Measurements from ENCODE around the gene MRPL18. TPM values are rescaled to one million over a fixed set of nuclear protein-coding genes. Genes with fewer than 3 reads are reported as not detected.
"Not testable (repeated sequence)": the region's sequence is repeated elsewhere in the genome, so short reads cannot be mapped to it uniquely, and the experiment has no call there.

MRPL18 gene
- total and polyA plus RNA-seq, 4 experiments from 2014 or later: 43.9 to 105 (median 56.8) TPM

GRCh38 chr6:159815410-159815809 is 25.1 kb downstream of the MRPL18 start:
- Mint-ChIP-seq H3K36me3 (no peaks in the 10 kb centered on the region), H3K9me3 (no peaks in the 10 kb centered on the region), H3K4me1 (peaks cover 11 to 14% (median 12%) of the 10 kb centered on the region in 4 donors), H3K27ac (peak overlapping the region in 3 of 7 donors; percentile 77 to 84 (median 80)), H3K4me3 (no peak overlapping the region), H3K27me3 (no peaks in the 10 kb centered on the region)
- Histone ChIP-seq H3K4me1 (ENCODE audit: insufficient read depth, low read length) (peaks cover 10% of the 10 kb centered on the region), H3K36me3 (ENCODE audit: insufficient read depth, low read length) (no peaks in the 10 kb centered on the region), H3K4me3 (ENCODE audit: low read length in 2 of 2) (no peak overlapping the region), H3K9me3 (ENCODE audit: control insufficient read depth in 1 of 2, low read length in 2 of 2) (no peaks in the 10 kb centered on the region), H3K27me3 (ENCODE audit: insufficient read depth, low read length) (no peaks in the 10 kb centered on the region), H3K27ac (ENCODE audit: low read depth, low read length) (no peak overlapping the region)
- ChIA-PET POLR2A (ENCODE audit: partially characterized antibody) (no interaction called here), CTCF (ENCODE audit: partially characterized antibody) (no interaction called here)
- intact Hi-C loops (cut with micrococcal nuclease): no loop called here
- DNase-seq: no peak

GRCh38 chr6:159816775-159817174 is 26.5 kb downstream of the MRPL18 start:
- CTCF ChIA-PET (ENCODE audit: partially characterized antibody); H3K4me3 Mint-ChIP-seq; H3K9me3 Mint-ChIP-seq; H3K27me3 ChIP-seq (ENCODE audit: insufficient read depth, low read length); H3K36me3 ChIP-seq (ENCODE audit: insufficient read depth, low read length); H3K27ac ChIP-seq (ENCODE audit: low read depth, low read length); intact Hi-C loops (cut with micrococcal nuclease); H3K36me3 Mint-ChIP-seq; H3K27me3 Mint-ChIP-seq; H3K9me3 ChIP-seq (ENCODE audit: control insufficient read depth in 1 of 2, low read length in 2 of 2); H3K27ac Mint-ChIP-seq; POLR2A ChIA-PET (ENCODE audit: partially characterized antibody); DNase-seq; H3K4me3 ChIP-seq (ENCODE audit: low read length in 2 of 2): not testable (repeated sequence)
- H3K4me1 ChIP-seq (ENCODE audit: insufficient read depth, low read length): peaks cover 13% of the 10 kb centered on the region
- H3K4me1 Mint-ChIP-seq: peaks cover 13 to 27% (median 15%) of the 10 kb centered on the region in 4 donors

- Mint-ChIP-seq H3K4me1 (peaks cover 13 to 28% (median 15%) of the 10 kb centered on the region in 4 donors), H3K36me3 (peaks cover 0 to 2% of the 10 kb centered on the region in 2 donors), H3K9me3 (no peaks in the 10 kb centered on the region), H3K27ac (peak overlapping the region in 1 of 7 donors; percentile 6), H3K4me3 (no peak overlapping the region), H3K27me3 (no peaks in the 10 kb centered on the region)
- ChIA-PET POLR2A (ENCODE audit: partially characterized antibody) (interaction anchor here (2.5 kb wide), 1 partner anchor 125 kb away, joined by 8 read pairs; the partner anchor contains the start of gene SOD2), CTCF (ENCODE audit: partially characterized antibody) (no interaction called here)
- peaks cover 13% of the 10 kb centered on the region for H3K4me1 ChIP-seq (ENCODE audit: insufficient read depth, low read length)
- no peak overlapping the region for H3K4me3 ChIP-seq (ENCODE audit: low read length in 2 of 2)
- no peak overlapping the region for H3K27ac ChIP-seq (ENCODE audit: low read depth, low read length)
- H3K36me3 ChIP-seq (ENCODE audit: insufficient read depth, low read length): no peaks in the 10 kb centered on the region
- no peak for DNase-seq
- intact Hi-C loops (cut with micrococcal nuclease): no loop called here
- no peaks in the 10 kb centered on the region for H3K9me3 ChIP-seq (ENCODE audit: control insufficient read depth in 1 of 2, low read length in 2 of 2)
- H3K27me3 ChIP-seq (ENCODE audit: insufficient read depth, low read length): no peaks in the 10 kb centered on the region
These were observed 27.9 kb downstream of the MRPL18 start for GRCh38 chr6:159817951-159818739.

- no peaks in the 10 kb centered on the region for H3K27me3 ChIP-seq (ENCODE audit: insufficient read depth, low read length)
- H3K4me1 ChIP-seq (ENCODE audit: insufficient read depth, low read length): peaks cover 13% of the 10 kb centered on the region
- Mint-ChIP-seq H3K36me3 (peaks cover 0 to 9% of the 10 kb centered on the region in 2 donors), H3K4me1 (peaks cover 13 to 28% (median 15%) of the 10 kb centered on the region in 4 donors), H3K27me3 (no peaks in the 10 kb centered on the region), H3K27ac (peak overlapping the region in 4 of 7 donors; percentile 89 to 94 (median 90)), H3K4me3 (peak overlapping the region in 3 of 8 donors; percentile 87 to 90 (median 89)), H3K9me3 (no peaks in the 10 kb centered on the region)
- H3K36me3 ChIP-seq (ENCODE audit: insufficient read depth, low read length): no peaks in the 10 kb centered on the region
- H3K27ac ChIP-seq (ENCODE audit: low read depth, low read length): no peak overlapping the region
- intact Hi-C loops (cut with micrococcal nuclease): no loop called here
- DNase-seq: no peak
- ChIA-PET CTCF (ENCODE audit: partially characterized antibody) (no interaction called here), POLR2A (ENCODE audit: partially characterized antibody) (interaction anchor here (1.4 to 2.8 kb wide), 3 partner anchors 30 to 126 kb away, joined by 4 to 23 read pairs (median 8); partner anchors contain the start of genes MRPL18, SOD2 and TCP1)
- no peaks in the 10 kb centered on the region for H3K9me3 ChIP-seq (ENCODE audit: control insufficient read depth in 1 of 2, low read length in 2 of 2)
- no peak overlapping the region for H3K4me3 ChIP-seq (ENCODE audit: low read length in 2 of 2)
These were observed 28.8 kb downstream of the MRPL18 start for GRCh38 chr6:159819098-159819497.

- Histone ChIP-seq H3K36me3 (ENCODE audit: insufficient read depth, low read length) (no peaks in the 10 kb centered on the region), H3K4me3 (ENCODE audit: low read length in 2 of 2) (peak overlapping the region in 1 of 2 donors; percentile 17), H3K27me3 (ENCODE audit: insufficient read depth, low read length) (no peaks in the 10 kb centered on the region), H3K4me1 (ENCODE audit: insufficient read depth, low read length) (peaks cover 13% of the 10 kb centered on the region), H3K9me3 (ENCODE audit: control insufficient read depth in 1 of 2, low read length in 2 of 2) (no peaks in the 10 kb centered on the region), H3K27ac (ENCODE audit: low read depth, low read length) (no peak overlapping the region)
- ChIA-PET CTCF (ENCODE audit: partially characterized antibody) (interaction anchor here (0.9 to 2.4 kb wide), 5 partner anchors 29 to 130 kb away, joined by 3 to 9 read pairs (median 3); partner anchors contain the start of gene MRPL18), POLR2A (ENCODE audit: partially characterized antibody) (interaction anchor here (0.5 to 2.8 kb wide), 6 partner anchors 14 to 127 kb away, joined by 3 to 23 read pairs (median 4); partner anchors contain the start of genes ACAT2, MRPL18, SOD2 and TCP1)
- H3K36me3 Mint-ChIP-seq: peaks cover 0 to 10% of the 10 kb centered on the region in 2 donors
- H3K9me3 Mint-ChIP-seq: no peaks in the 10 kb centered on the region
- DNase-seq: peak in 4 of 5 donors; percentile 37 to 44 (median 41)
- intact Hi-C loops (cut with micrococcal nuclease): no loop called here
- peak overlapping the region; percentile 5 to 94 (median 89) for H3K27ac Mint-ChIP-seq
- peak overlapping the region; percentile 77 to 90 (median 87) for H3K4me3 Mint-ChIP-seq
- peaks cover 13 to 28% (median 15%) of the 10 kb centered on the region in 4 donors for H3K4me1 Mint-ChIP-seq
- H3K27me3 Mint-ChIP-seq: no peaks in the 10 kb centered on the region
These were observed 29.8 kb downstream of the MRPL18 start for GRCh38 chr6:159819932-159820640.

- Mint-ChIP-seq H3K4me1 (peaks cover 13 to 28% (median 15%) of the 10 kb centered on the region in 4 donors), H3K4me3 (peak overlapping the region in 1 of 8 donors; percentile 46), H3K36me3 (peaks cover 0 to 10% of the 10 kb centered on the region in 2 donors), H3K27ac (peak overlapping the region in 1 of 7 donors; percentile 22), H3K27me3 (no peaks in the 10 kb centered on the region), H3K9me3 (no peaks in the 10 kb centered on the region)
- no peak overlapping the region for H3K27ac ChIP-seq (ENCODE audit: low read depth, low read length)
- intact Hi-C loops (cut with micrococcal nuclease): no loop called here
- H3K27me3 ChIP-seq (ENCODE audit: insufficient read depth, low read length): no peaks in the 10 kb centered on the region
- no peaks in the 10 kb centered on the region for H3K36me3 ChIP-seq (ENCODE audit: insufficient read depth, low read length)
- CTCF ChIA-PET (ENCODE audit: partially characterized antibody): interaction anchor here (2.4 kb wide), 2 partner anchors 100 to 131 kb away, joined by 7 to 9 read pairs; no protein-coding TSS in a partner anchor
- H3K9me3 ChIP-seq (ENCODE audit: control insufficient read depth in 1 of 2, low read length in 2 of 2): no peaks in the 10 kb centered on the region
- no peak for DNase-seq
- POLR2A ChIA-PET (ENCODE audit: partially characterized antibody): interaction anchor here (0.6 to 2.8 kb wide), 3 partner anchors 32 to 128 kb away, joined by 3 to 23 read pairs (median 8); partner anchors contain the start of genes MRPL18, SOD2 and TCP1
- peaks cover 13% of the 10 kb centered on the region for H3K4me1 ChIP-seq (ENCODE audit: insufficient read depth, low read length)
- H3K4me3 ChIP-seq (ENCODE audit: low read length in 2 of 2): no peak overlapping the region
These were observed 30.9 kb downstream of the MRPL18 start for GRCh38 chr6:159821122-159821521.
